Measurements from ENCODE around the gene DPH1.
A peak's percentile ranks its signal among the peaks of the same experiment; 100 is the strongest.

DPH1 gene

GRCh38 chr17:2050300-2051060 lies 20.5 kb downstream of the DPH1 start:
- DNase-seq, result peak; percentile 77

DNA sequence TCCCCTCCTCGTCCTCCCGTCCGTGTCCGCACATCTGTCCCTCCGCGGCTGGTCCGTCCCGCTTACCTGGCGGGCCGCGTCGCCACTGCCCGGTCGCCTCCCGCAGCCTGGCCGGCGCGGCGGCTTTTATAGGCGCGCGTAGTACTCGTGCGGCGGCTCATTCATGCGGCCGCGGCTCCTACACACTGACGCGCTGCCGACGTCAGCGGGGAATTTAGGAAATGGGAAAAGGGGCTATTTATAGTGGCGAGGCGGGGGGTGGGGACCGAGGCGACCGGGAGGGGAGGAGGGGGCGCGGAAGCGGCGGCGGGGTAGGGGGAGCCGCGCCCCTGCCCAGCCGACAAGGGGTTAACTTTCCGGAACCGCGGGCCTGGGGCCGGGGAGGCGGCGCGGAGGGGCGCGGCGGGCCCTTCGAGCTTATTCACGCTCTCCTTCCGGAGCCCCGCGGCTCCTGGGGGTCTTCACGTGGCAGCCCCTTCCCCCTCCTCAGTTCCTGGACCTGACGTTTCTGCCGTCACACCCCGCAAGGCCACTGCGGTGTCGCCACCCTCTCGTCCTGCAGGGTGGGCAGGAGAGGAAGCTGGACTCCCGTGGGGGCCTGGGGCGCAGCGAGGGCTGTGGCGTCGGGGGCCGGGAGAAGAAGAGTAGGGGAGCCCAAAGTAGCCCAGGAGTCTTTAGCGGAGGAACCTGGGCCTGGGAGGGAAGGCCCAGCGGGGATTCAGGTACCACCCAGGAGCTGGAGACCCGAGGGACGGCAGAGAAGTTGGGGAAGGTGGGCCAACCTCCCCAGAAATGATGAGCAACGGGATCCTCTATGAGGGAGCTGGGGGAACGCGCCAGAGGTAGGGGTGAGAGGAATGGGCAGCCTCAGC lies 21.3 kb downstream of the DPH1 start:
- peak; percentile 46 for DNase-seq

DNA sequence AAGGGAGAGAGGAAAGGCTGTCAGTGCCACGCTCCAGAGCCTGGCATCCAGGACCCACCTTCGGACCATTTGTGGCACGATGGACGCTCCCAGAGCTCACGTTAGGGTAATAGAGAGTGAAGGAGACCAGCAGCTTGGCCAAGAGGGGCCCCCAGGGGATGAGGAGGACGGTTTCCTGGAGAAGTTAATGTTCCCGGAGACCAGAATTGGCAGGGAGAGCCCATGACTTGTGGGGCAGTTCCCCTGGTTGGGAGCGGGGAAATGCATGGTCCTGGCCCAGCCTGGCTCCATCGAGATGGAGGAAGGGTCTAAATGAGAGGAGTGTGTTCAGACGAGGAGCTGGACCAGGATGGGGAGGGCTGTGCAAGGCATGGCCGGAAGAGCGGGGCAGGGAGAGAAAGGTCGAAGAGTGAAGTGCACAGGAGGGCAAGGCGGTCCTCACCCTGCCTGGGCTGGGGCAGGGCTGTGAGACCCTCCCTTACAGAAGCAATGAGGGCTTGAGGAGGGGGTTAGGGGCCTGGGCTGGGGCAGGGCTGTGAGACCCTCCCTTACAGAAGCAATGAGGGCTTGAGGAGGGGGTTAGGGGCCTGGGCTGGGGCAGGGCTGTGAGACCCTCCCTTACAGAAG lies 22.1 kb downstream of the DPH1 start:
- no peak for DNase-seq

GRCh38 chr17:2053380-2054261 lies 23.7 kb downstream of the DPH1 start:
- DNase-seq, result peak; percentile 83

- DNase-seq, result no peak
Observed at GRCh38 chr17:2054262-2054511, 24.2 kb downstream of the DPH1 start.

DNA sequence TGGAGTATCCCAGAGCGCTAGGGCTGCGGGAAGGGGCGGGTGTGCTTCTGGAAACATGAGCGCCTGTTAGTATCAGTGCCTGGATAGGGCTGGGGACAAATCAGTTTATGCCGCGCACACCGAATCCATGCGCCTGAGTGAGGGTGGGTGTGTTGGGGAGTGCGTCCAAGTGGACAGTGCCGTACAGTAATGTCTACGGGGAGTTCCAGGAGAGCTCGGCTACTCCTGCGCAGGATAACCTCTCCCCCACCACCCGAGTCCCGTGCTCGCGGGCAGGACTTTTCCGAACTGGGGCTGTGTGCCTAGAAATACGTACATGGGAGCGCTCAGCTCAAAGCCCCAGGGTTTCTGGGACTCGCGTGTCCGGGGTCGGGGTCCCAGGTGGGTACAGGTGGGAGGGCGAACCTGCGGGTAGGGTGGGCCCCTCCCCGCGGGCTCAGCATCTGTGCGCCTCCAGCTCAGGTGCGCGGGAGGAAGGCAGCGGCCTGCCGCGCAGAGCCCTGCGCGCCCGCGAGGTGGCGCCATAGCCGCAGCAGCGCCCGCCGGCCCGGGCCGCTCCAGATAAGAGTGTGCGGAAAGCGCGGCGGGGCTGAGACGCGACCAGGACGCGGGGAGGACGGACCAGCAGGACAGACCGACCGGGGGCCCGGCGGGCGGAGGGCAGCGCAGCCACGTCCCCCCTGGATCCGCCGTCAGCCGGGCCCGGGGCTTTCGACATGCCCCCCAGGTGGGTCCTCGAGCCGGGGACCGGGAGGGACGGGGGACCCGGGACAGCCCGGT lies 24.7 kb downstream of the DPH1 start, which contains the start of gene HIC1:
Gene HIC1, plus strand, starts transcription at position 592 of the 780 bp plus-strand sequence. CDS start 1,588 bp downstream, outside the sequence.
- peak; percentile 81 for DNase-seq

DNA sequence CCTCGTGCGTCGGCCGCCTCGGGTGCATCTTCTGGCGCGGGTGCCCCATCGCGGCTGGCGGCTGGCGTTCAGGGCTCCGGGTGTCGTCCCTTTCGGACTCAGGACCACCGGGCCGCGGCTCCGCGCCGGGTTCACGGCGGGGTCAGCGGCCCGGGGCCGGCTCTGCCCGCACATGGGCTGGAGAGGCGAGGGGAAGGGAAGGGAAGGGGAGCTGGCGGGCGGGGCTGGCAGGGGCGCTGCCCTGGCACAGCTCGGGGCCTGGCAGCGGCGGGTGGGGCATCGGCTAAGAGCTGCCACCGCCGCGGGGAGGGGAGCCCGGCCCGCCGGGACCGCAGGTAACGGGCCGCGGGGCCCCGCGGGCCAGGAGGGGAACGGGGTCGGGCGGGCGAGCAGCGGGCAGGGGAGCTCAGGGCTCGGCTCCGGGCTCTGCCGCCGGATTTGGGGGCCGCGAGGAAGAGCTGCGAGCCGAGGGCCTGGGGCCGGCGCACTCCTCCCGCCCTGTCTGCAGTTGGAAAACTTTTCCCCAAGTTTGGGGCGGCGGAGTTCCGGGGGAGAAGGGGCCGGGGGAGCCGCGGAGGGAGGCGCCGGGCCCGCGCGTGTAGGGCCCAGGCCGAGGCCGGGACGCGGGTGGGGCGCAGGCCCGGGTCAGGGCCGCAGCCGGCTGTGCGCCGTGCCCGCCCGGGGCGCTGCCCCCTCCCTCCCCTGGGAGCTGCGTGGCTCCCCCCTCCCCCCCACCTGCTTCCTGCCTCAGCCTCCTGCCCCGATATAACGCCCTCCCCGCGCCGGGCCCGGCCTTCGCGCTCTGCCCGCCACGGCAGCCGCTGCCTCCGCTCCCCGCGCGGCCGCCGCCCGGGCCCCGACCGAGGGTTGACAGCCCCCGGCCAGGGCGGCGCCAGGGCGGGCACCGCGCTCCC lies 25.6 kb downstream of the DPH1 start:
- peak; percentile 56 for DNase-seq

- DNase-seq, result peak; percentile 69
Observed at GRCh38 chr17:2056206-2057174, 26.5 kb downstream of the DPH1 start.

GRCh38 chr17:2057175-2057759 lies 27.3 kb downstream of the DPH1 start:
- peak; percentile 40 for DNase-seq

DNA sequence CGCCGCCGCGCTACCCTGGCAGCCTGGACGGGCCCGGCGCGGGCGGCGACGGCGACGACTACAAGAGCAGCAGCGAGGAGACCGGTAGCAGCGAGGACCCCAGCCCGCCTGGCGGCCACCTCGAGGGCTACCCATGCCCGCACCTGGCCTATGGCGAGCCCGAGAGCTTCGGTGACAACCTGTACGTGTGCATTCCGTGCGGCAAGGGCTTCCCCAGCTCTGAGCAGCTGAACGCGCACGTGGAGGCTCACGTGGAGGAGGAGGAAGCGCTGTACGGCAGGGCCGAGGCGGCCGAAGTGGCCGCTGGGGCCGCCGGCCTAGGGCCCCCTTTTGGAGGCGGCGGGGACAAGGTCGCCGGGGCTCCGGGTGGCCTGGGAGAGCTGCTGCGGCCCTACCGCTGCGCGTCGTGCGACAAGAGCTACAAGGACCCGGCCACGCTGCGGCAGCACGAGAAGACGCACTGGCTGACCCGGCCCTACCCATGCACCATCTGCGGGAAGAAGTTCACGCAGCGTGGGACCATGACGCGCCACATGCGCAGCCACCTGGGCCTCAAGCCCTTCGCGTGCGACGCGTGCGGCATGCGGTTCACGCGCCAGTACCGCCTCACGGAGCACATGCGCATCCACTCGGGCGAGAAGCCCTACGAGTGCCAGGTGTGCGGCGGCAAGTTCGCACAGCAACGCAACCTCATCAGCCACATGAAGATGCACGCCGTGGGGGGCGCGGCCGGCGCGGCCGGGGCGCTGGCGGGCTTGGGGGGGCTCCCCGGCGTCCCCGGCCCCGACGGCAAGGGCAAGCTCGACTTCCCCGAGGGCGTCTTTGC lies 28.0 kb downstream of the DPH1 start:
- DNase-seq, result no peak

GRCh38 chr17:2058586-2059546 lies 28.9 kb downstream of the DPH1 start:
- DNase-seq, result no peak

DNA sequence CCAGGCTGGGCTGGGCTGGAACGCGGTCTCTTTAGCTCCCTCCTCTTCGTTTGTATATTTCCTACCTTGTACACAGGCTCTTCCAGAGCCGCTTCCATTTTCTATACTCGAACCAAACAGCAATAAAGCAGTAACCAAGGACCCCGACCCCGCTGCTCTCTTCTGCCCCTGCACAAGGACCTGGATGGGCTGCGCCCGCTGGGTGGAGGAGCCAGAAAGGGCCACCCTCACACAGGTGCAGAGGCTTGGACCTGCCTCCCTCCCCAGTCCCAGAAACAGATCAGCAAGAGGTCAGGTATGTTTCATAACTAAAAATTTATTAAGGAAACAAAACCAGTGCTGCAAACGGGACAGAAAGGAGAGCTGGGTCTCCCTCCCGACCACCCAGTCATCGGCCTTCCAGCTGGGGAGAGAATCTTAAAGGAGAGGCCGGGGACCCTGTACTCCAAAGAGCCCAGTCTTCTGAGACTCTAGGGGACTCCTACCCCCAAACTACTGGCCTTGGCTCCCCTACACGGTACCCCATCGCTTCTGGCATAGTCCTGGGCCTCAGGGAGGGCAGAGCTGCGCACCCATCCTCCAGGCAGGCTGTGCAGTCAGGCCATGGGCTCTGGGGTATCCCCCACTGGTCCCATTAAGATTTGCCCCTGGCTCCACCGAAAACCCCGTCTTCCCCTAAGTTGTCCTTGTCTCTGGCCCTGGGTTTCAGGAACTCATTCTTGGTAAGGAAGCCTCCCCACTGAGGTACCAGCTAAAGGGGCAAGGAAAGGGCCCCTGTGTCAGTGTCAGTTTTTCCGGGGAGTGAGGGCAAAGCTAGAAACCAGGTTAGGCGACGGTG lies 29.8 kb downstream of the DPH1 start:
- no peak for DNase-seq

DNA sequence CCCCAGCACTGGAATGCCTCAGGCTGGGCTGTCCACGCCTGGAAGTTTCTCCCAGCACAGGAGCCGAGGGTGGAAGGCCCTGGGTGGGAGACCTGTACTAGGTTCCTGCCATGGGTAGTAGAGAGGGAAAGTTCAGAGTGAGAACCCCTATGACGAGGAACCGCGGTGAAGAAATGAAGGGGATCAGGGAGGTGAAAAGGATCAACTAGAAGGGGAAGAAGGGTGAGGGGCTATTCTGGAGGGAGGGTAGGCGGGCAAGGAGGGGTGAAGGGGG lies 30.4 kb downstream of the DPH1 start:
- no peak for DNase-seq

DNA sequence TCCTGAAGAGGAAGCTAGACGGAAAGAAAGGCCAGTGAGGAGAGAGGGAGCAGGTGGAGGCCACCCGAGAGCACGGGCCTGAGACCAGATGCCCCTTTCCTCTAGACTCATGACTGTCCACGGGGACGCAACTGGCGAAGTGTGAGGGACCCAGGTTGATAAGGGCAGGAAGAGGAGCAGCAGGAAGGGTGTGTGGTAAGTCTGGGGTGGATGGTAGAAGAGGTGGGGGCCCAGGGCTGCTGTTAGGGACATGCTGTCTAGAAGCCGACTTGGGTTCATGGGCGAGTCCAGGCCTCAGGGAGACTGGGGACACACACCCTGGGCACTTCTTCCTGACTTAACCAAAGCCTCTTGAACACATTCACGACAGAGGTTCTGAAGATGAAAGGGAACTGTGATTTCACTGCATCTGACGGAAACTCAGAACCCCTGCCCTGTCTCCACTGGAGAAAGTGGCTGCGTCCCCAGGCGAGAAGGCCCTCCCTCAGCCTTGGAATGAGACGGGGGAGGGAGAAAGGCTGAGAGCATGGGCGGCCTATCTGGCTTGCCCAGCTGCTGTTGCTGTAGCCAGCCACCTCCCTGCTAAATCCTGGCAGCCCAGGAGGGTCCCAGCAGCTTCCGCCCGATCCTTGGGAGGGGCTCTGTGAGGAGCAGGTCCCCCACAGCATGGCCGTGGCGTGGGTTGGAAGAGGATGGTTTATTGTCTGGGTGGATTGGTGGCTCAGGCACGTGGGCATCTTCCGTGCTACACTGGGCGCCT lies 30.9 kb downstream of the DPH1 start:
- no peak for DNase-seq

DNA sequence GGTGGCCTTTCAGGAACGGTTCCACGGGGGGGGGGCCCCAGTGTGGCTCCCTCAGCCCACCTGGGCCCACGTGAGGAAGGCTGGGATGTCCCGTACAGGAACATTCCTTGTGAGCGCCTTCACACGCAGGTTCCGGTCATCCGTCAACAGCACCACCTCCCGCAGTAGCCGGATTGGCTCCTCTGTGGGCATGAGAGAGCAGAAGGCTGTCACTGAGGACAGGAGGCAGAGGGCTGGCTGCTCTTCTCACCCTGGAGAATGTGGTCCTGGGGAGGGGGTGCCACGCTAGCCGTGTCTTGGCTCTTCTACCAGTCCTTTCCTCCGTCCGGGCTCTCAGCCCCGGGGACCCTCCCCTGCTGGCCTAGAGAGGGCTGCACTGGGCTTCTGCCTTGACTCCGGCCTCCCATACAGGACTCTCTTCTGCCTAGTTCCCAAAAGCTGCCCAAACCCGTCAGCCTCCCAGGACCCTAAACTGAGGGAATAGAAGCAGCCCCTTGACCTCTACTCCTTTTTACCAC lies 31.5 kb downstream of the DPH1 start:
- DNase-seq, result no peak
